HG02884 (cell line): ENCODE measurements around the gene DOK3.
"Not testable (repeated sequence)": the region's sequence is repeated elsewhere in the genome, so short reads cannot be mapped to it uniquely, and the experiment has no call there.

Source experiments
- ATAC-seq: cut with Tn5 transposase; IDR thresholded peaks from one replicate; pipeline ENCODE4 v1.9.1; 2021; ENCODE audit warnings: mild to moderate bottlenecking, moderate library complexity; ENCODE audit not compliant: unreplicated experiment

Gene DOK3

DNA sequence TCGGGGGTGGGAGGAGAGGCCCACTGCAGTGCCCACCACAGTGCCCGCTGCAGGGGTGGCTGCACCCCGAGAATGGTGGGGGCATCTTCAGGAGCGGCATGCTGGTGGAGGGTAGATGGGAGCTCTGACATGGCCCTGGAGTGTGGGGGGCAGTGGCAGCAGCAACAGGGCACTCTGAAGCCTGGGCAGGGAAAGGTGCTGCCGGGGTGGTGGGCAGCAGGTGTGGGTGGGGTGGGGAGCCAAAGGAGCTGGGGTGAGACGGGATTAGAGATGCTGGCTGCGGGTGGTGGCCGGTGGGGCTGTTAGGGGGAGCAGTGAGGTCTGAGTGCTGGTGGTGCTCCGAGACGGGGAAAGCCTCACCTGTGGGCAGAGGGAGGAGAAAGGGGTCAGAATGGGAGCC lies 26.8 kb upstream of the DOK3 start:
- ATAC-seq, result no peak

DNA sequence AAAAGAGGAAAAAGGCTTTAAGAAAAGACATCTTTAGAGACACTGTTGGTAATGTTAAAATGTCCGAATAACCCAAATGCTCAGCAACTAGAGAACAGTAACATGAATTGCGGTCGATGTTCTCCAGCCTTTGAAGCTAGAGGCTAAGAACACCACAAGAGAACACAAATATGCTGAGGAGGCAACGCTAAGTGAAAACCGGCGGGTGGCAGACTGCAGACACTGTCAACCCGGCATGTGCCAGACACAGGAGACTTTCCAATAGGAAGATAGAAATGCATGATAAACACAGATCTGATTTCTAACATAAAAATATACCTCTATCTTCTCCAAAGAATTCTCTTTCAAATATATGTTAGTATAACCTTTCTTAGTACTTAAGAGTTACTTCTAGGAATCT lies 25.5 kb upstream of the DOK3 start:
- ATAC-seq, result no peak

DNA sequence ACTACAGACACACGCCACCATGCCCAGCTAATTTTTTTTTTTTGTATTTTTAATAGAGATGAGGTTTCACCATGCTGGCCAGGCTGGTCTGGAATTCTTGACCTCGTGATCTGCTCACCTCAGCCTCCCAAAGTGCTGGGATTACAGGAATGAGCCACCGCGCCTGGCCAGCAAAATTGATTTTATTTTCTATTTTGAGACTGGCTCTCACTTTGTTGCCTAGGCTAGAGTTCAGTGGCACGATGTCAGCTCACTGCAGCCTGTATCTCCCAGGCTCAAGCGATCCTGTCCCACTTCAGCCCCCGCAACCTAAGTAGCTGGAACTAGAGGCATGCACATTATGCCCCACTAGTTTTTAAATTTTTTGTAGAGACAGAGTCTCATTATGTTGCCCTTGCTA lies 24.8 kb upstream of the DOK3 start:
- not testable (repeated sequence) for ATAC-seq

DNA sequence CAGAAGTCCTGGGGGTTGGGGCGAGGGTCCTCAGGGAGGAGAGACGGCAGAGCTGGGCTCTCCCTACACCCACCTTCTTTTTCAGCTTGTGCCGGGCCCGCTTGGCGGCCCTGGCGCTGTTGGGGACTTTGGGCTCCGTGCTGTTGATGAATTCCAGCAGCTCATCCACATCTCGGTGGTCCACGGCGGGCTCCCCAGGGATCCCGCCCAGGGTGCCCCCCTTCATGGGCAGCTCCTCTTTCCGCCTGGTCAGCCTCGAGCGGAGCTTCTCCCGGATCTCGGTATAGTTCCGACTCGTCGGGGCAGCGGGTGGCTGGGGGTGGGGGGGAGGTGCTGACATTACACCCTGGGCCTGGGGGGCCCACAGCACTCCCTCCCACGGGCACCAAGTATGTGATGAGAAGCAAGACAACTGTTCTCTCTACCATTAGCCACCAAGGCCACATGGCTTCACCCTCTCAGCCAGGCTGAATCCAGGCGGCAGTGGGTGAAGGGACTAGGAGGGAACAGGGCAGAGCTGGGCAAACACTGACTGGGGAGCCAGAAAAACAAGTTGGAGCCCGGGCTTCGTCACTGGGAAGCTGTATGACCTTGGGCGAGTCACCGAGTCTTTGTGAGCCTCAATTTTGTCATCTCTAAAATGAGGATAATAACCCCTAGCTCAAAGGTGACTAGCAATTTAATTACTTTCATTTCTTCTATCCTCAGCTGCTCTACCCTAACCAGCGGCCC lies 21.7 kb upstream of the DOK3 start:
- ATAC-seq, result no peak

DNA sequence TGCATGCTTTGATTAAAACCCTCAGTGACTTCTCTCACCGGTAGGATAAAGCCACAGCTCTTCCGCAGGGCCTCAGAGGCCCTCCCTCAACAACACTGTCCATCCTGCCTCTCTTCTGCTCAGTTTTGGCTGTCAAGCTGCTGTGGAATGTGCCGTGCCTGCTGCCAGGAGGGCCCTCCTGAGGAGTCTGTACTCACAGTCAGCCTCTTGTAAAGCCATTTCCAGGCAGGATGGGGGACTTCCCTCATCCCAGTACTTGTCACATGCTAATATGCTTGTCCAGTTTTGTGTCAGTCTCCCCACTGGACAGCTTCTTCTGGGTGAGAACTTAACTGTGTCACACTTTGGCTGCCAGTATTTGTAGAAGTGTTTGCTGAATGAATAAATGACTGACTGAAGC lies 21.0 kb upstream of the DOK3 start:
- ATAC-seq, result no peak

DNA sequence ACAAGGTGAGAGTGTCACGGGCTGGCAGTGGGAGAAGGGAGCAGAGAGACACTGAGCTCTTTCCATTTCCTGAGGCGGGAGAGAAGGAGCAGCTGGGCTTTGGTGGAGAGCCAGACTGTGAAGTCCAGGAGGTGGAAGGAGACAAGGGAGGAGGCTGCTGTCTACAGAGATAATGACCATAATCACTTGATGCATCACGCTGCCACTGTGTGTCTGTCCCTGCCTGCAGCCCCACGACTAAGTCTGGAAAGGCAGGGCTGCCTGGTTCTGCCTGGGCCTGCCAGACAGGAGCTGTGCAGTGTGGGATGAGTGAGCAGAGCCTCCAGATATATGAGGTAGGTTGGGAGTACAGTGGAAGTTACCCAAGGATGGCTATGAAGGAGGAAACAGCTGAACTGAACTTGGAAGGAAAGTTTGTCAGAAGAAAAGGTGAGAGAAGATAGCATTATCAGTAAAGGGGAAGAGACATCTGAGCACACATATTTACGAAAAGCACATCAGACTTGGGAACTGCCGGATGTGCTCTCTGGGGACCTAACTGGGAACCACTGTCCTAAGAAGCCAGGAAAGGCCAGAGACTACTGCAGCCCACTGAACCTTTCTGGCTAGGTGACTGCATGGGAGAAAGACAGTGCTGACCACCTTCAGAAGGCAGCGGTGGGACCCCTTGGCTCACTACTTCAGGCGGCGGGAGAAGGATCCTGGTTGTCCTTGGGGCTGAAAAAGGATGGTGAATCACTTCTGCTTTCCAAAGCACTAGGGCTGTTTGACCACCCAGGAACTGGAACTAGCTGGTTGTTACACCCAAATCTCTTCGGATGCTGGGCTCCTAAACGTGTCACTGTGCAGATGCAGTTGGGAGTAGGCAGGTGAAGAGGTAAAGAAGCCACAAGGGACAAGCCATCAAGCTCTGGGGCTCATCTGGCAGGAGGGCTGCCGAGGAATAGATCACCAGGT lies 19.9 kb upstream of the DOK3 start:
- ATAC-seq, result no peak

DNA sequence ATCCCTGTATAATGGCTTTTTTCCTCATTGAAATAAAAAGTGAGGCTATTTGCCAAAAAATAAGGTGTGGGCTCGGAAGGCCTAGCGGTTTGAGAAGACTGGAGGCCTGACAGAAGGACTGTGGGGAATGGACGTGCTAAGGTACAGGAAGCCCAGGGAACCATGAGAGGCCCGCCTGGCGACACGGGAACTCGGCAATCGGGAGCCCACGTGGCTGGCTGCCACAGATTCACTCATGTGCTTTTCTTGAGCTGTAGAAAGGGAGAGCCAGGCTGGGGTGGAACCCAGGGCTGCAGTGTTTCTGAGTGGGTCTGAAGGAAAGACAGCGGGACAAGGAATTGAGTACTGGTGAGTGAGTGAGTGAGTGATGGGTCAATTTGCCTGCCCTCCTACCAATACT lies 19.0 kb upstream of the DOK3 start:
- ATAC-seq, result no peak

DNA sequence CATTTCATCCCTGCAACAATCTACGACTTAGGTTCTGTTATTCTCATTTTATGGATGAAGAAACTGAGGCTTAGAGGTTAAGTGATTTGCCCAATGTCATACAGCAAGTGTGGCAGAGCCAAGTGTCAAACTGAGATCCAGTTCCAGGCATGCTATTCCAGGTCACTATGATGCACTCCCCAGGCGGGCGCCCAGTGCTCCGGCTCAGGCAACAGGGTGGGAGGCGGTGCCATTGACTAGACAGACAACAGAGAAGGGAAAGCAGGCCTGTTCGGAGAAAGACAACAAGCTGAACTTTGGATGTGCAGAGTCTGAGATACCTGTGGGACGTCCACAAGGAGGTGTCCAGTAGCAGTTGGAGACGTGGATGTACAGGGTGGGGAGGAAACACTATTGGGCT lies 18.0 kb upstream of the DOK3 start:
- no peak for ATAC-seq

DNA sequence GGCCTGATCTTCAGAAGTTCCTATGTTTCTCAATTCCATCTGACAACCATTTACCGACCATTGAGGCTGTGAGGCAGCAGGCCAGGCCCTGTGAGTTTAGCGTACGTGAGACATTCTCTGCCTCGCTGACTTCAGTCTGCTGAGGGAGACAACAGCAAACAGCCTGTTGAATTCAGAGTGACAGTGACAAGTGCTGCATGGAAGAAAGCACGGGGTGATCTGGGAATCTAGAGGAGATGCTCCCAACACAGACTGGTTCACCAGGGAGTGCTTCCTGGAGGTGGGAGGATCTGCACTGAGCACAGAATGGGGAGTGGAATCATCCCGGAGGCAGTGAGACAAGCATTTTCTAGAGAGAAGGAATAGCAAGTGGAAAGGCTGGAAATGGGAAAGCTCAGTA lies 17.2 kb upstream of the DOK3 start:
- ATAC-seq, result no peak

DNA sequence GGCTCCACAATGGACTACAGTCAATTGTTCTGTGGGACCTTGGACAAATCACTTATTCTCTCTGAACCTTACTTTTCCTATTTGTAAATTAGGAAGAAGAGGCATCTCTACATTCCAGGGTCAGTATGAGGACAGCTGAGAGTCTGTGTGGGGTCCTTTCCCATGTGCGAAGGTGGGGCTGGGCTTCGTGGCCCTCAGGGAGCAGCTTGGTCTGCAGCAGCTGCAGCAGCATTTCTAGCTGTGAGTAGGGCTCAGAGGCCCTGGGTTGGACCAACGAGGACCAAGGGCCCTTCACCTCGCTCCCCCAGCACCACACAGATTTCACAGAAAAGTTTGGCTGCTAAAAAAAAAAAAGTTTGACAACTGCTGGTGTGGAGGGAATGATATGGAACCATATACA lies 16.6 kb upstream of the DOK3 start:
- ATAC-seq, result no peak

DNA sequence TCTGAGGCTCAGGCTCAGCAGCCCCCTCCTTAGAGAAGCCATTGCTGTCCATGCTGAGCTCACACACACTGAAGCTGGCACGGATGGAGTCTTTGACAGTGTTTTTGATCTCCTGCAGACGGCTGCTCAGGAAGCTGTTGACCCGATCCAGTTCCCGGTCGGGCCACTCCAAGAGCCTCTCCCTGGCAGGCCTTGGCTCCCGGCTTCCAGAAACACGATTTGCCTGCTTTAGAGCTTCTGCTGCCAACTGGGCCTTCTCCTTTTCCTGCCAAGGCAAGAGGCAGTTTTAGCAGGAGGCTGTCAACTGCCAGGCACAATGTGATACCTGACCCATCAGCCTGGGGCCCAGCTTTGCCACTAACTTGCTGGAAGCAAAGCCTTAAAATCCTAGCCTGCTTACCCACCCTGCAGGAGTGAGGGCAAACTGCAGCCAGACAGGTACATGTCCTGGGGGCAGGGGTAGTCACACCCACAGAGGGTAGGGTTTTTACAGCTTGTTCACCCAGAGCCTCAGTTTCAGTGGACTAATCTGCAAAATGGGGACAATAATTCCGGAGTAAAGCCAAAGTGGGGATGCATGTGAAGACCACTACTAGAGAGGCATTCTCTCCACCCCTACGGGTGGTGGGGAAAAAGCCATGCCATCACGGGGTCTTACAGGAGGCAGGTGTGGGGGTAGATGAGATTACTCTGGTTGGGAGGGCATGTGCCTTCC lies 15.5 kb upstream of the DOK3 start:
- no peak for ATAC-seq

DNA sequence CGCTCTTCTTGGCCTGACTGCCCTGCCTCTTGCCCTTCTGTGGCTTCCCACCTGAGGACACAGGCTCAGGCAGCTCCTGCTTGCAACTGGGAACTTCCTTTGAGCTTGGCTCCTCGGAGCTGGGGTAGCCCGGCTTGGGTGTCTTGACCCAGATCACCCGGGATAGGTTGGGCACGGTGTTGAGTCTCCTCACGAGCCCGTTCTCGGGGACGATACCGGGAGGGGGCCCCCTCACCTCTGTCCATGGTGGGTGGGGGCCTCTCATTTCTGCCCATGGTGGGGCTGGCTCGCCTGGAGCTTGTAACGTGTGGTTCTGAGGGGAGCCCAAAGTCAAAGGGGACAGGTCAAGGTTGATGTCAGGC lies 14.9 kb upstream of the DOK3 start:
- ATAC-seq, result no peak

DNA sequence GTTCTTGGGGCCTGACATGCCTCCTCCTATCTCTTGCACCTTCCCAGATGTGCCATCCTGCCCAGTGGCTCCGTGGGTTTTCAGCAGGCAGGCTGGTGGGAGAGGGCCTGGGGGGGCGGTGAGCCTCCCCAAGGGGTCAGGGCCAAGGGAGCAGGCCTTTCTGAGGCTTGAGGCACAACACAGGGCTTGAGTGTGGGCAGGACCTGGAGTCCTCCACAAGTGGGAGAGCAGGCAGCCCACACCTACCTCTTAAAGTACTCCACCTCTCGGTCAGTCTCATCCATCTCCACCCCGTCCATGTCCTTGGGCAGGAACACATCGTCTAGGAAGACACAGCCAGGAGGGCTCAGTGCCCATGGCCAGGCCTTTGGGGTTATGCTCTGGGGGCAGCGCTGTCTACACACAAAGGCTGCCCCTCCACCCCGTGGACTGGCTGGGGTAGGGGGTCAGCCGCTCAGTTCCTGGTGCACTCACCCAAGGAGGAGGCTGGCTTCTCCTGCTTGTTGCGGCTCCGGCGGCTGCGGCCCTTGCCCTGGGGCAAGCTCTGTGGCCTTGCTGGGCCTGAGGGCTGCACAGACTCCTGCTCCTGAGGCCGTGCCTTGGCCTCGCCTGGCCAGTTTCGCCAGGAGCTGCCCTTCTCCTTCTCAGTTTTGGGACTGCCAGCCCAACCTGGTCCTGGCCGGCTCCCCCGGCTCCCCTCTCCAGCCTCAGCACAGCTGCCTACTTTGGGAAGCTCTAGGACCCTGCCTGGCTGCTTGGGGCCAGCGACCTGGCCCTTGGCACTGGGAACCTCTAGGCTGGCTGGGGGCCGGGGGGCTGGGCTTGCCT lies 14.3 kb upstream of the DOK3 start:
- no peak for ATAC-seq

DNA sequence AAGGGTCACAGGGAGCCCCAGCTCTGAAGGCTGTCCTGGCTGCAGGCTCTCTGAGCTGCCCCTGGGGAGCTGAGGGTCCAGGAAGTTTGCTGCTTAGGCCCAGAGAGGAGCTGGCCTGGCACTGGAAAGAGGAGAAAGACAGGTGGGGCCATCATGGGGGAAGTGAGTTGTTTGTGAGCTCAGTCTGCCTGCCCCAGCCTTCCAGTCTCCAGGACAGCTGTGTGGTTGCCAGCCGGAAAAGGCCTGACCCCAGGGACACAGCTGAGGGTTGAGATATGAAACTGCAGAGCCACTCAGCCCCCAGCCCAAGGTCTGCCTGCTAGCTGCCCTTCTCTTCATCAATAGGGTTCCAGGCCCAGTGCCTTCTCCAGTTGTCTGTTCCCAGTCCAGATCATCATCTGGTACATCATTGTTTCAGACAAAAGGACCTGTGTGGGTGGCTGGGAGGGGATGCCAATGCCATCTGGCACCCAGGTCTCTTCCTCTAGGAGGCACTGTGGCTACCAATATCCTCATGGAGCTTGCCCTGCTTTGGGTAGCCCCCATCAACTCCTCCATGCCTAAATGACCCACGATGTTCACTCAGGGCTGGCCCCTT lies 11.4 kb upstream of the DOK3 start:
- no peak for ATAC-seq

DNA sequence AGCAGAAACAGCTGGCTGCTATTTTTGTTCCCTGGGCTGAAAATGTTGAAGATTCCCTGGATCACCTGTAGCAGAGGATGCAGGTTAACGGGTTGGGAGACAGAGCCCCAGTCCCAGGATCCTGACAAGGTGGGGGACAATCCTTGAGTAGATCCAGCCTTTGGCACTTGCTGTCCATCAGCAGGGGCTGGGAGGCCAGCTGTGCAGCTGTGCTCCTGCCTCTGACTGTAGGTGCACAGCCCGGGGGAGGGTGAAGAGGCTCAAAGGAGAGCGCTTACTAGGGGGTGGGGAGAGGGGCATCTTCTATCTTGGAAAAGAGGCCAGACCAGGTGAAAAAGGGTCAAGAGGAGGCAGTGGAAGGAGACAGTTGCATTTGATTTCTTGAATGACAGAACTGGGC lies 10.6 kb upstream of the DOK3 start:
- no peak for ATAC-seq

DNA sequence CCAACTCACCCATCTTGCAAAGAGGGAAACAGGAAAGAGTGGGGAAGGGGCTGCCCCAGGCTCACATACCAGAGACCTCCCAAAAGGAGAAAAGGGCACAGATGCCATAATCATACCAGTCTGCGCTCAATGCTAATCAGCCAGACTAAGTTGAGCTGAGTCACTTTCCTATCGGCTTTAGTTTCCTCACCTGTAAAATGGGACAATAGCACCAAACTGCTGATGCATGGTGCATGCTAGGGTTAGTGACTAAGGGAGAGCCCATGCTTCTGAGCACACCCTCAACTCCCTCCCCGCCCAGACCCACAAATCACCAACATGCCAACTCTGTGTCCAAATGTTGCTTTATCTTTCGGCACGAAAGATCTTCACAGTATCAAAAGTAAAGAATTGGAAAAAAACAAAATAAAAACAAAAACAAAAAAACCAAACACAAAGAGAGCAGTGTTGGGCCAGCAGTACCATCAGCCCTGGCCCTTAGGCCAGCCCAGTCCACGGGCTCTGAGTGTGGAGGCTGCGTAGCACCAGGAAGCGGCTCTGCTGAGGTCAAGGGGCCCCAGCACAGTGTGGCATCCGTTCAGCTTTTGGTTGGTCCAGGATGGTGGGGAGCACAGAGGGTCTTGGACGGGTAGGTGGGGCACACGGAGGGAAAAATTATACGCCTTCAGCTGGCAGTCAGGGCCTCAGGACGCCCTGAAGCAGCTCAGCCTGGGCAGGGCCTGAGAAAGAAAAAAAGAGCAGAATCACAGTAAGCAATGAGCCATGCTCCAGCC lies 10.0 kb upstream of the DOK3 start:
- no peak for ATAC-seq

DNA sequence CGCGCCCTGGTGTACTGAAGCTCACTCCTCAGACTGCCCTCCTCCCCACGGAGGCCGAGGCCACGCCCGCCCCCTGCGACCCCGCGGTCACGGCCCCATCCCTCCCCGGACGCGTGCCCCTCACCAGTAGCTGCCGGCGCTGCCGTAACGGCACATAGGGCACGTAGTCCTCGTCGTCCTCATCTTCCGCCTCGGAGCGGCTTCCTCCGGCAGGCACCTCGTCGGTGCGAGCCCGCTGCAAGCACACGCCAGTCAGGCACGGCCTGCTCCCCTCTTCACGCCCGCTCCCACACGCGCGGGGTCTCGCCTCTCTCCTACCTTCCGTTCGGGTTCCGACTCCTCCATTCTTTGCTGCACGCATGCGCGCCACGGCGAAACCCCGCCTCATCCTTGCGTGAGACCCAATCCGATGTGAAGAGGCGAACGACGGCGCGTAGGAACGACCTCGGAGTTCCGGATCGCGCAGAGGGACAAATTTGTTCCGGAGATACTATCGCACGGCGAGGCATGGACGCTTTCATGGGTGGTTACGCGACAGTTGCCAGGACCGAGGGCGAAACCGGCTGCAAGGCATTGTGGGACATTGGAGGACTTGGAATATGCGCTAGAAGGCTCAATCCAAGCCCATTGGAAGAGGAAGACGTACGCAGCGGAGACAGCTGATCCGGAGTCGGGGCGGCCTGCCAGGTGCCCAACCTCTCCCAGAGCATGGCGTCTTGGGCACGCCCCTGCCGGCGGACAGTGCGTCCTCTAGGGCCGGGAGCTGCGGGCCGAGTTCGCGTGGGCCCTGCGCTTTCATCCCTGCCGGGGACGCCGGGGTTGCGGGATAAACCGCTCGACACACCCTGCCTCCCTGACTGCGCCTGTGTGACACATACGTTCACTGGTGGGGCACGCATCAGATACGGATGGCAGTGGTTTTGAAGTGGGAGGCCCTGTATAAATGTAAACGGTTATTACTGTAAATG lies 7.3 kb upstream of the DOK3 start, which contains the start of gene DDX41:
DDX41 (minus strand) TSS at position 361 of the 968 bp plus-strand sequence; CDS start at position 345, 16 bp downstream.
- ATAC-seq, result peak; percentile 70

DNA sequence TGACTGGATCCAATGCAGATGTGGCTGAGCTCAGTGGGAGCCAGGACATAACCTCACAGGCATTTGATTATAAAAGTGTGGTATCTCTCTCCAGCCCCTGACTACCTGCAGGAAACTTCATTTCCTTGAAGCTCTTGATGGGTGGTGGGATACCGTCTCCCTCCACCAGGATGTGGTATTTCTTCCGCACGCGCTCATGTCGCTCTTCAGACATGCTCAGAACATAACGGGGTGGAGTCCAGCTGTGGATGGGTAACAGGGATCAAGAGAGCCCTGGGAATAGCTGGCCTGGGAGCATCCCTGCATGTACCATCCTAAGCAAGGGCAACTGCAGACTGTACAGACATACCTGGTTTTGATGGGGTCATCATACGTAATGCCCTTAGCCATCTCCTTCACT lies 6.0 kb upstream of the DOK3 start:
- ATAC-seq, result no peak
